Epithelial cell of esophagus (primary cell): Measurements from ENCODE around the gene EPHB1.

Source experiments
- DNase-seq: peaks from one replicate; pipeline ENCODE4 v3.0.0; 2010; ENCODE audit warnings: low read depth
- H3K4me3 ChIP-seq: 2 replicates; pipeline ENCODE4 v1.5.1; 2011; ENCODE audit warnings: mild to moderate bottlenecking, low read length, control low read depth
- TF ChIP-seq, protein P1 (sequence below): IDR thresholded peaks from 2 replicates; pipeline ENCODE4 v1.5.1; 2011; ENCODE audit warnings: low read depth, mild to moderate bottlenecking, low read length, control low read depth, inconsistent platforms; ENCODE audit not compliant: insufficient read depth; ENCODE audit errors: missing control alignments

The EPHB1 gene

GRCh38 chr3:135159681-135160247 lies 364.7 kb downstream of the EPHB1 start:
- DNase-seq: no peak
- H3K4me3 ChIP-seq: no peak overlapping the region
- TF ChIP-seq, protein P1, sequence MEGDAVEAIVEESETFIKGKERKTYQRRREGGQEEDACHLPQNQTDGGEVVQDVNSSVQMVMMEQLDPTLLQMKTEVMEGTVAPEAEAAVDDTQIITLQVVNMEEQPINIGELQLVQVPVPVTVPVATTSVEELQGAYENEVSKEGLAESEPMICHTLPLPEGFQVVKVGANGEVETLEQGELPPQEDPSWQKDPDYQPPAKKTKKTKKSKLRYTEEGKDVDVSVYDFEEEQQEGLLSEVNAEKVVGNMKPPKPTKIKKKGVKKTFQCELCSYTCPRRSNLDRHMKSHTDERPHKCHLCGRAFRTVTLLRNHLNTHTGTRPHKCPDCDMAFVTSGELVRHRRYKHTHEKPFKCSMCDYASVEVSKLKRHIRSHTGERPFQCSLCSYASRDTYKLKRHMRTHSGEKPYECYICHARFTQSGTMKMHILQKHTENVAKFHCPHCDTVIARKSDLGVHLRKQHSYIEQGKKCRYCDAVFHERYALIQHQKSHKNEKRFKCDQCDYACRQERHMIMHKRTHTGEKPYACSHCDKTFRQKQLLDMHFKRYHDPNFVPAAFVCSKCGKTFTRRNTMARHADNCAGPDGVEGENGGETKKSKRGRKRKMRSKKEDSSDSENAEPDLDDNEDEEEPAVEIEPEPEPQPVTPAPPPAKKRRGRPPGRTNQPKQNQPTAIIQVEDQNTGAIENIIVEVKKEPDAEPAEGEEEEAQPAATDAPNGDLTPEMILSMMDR: no peak

DNA sequence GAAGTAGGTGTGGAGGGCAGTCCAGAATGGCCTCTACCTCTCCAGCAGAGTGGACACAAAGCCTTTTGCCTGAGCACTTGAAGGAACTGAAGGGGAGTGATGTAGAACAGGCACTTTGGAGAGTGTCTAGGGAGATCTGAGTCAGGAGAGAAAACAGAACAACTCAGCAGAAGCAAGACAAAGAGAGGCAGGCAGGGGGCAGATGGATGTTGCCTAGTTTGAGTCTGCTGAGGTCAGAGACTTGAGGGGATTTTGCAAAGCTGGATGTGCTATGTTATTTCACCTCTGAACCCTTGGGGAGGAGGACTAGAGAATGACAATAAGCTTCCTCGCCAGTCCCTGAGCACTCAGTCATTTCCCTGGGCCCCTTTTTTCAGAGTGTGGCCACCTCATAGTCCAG lies 366.4 kb downstream of the EPHB1 start:
- DNase-seq: no peak
- H3K4me3 ChIP-seq: no peak overlapping the region
- TF ChIP-seq, protein P1: no peak

DNA sequence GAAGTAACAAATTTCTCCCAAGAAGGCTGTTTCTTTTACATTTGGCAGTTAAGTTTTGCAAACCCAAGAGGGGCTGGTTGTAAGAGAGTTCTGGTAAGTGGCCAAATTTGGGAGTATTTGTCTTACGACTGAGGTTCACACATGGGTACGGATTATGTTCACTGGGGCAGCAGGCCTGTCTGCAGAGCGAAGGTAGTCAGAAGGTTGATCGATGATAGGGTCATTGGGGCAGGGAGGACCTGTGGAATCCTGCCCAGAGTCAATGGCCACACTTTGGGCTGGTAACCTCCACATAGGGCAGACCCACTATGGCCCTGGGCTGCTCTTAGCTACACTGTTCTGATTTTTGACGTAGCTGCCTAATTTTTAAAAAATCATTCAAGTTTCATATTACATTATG lies 368.6 kb downstream of the EPHB1 start:
- H3K4me3 ChIP-seq: no peak overlapping the region

DNA sequence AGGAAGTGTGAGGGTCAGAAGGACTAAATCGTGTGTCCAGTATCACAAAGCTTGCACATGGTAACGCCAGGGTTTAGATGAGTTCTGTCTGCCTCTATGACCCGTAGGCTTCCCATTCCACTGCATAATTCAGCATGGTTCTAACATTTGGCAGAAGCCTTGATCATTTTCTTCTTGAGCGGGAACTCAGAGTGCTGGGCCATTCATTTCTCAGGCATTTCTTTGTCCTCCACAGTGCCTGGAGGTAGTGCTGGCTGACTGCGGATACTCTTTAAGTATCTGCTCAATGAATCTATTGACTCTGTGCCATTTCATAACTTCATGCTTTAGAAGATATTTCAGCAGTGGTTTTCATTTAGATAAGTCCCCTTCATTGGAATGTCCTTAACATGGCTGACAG lies 370.2 kb downstream of the EPHB1 start:
- DNase-seq: no peak
- no peak overlapping the region for H3K4me3 ChIP-seq
- TF ChIP-seq, protein P1: no peak

More for the DNA sequence above, 368.6 kb downstream of the EPHB1 start:
- TF ChIP-seq, protein P1: no peak
- DNase-seq: no peak

- no peak overlapping the region for H3K4me3 ChIP-seq
- no peak for DNase-seq
- TF ChIP-seq, protein P1: no peak
These were observed 371.3 kb downstream of the EPHB1 start for GRCh38 chr3:135166266-135166825.

DNA sequence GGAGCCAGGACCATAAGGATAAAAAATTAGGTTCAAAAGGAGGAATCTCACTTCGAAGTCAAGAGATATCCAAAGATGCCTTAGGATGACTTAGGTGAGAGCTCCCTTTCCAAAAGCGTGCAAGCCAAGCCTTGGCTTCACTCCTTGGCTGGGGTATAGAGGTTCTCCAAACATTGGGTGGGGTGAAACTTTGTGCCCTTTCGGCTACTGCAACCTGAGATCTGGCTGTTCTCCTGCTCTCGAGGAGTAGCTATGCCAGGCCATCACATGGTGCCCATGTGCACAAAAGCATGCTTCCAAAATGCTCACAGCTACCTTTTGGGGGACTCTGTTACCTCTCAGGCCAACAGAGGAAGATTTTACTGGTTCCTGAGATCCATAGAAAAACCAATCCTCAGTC lies 373.8 kb downstream of the EPHB1 start:
- no peak overlapping the region for H3K4me3 ChIP-seq
- no peak for DNase-seq
- TF ChIP-seq, protein P1: no peak

GRCh38 chr3:135169651-135170050 lies 374.6 kb downstream of the EPHB1 start:
- DNase-seq: no peak
- TF ChIP-seq, protein P1: no peak
- H3K4me3 ChIP-seq: no peak overlapping the region
